ENCODE measurements around the gene MACF1. TPM values are rescaled to one million over a fixed set of nuclear protein-coding genes. Genes with fewer than 3 reads are reported as not detected.

The MACF1 gene
- total and polyA plus RNA-seq, 2 of the 13 experiments (the other 11 are each of a cell fraction or from before 2014, with no cell fraction given): 36.7 to 65.4 TPM

GRCh38 chr1:39491146-39491921, 286.8 kb downstream of the MACF1 start, which contains the start of gene BMP8A:
BMP8A (plus strand) TSS chr1:39491636; CDS start chr1:39491992, 356 bp downstream.
- peak within 1 kb of the TSS; percentile 34 for H3K9ac ChIP-seq (ENCODE audit: insufficient read depth, low read depth, low read length)
- in situ Hi-C loops (cut with HindIII; ENCODE audit: extremely low pct_ligation_motif_present, low pct_unique_long_range_greater_than_20kb) (no loop called here), intact Hi-C loops (cut with micrococcal nuclease; ENCODE audit: unreplicated experiment) (no loop called here)
- H3K4me1 ChIP-seq (ENCODE audit: insufficient read depth, low read length): peaks cover 12% of the 10 kb centered on the region; the same call in 1 of the 2 replicates
- peak within 1 kb of the TSS; percentile 87 for H3K4me2 ChIP-seq (ENCODE audit: low read depth, low read length)
- H3K79me2 ChIP-seq (ENCODE audit: insufficient read depth, low read length): no peaks in the 10 kb centered on the region
- peaks cover 5 to 30% of the 10 kb centered on the region in 2 experiments; a peak in 4 of 5 replicates for H3K27me3 ChIP-seq (ENCODE audit: control insufficient read depth in 1 of 2, insufficient read depth in 2 of 2, low read length in 2 of 2)
- FAIRE-seq: no peak
- ATAC-seq: peak; percentile 82
- peak; percentile 32 for DNase-seq (ENCODE audit: low spot score)
- no peak within 1 kb of the TSS for H3K27ac ChIP-seq (ENCODE audit: extremely low read length, insufficient read depth, low read length)
- no CpG with 5 or more reads among the region's 112 CpGs for WGBS (ENCODE audit: low lambda C conversion rate)
- no TSS peak for BruUV-seq (replicated peaks)
- no peak within 1 kb of the TSS for H2AFZ ChIP-seq (ENCODE audit: low read length)
- H3K4me3 ChIP-seq (replicated peaks in 1 of 3; ENCODE audit: insufficient read depth in 1 of 3, low read depth in 2 of 3, low read length in 3 of 3): peak within 1 kb of the TSS; percentile 16 to 66 (median 58); a peak in 5 of 6 replicates
- H3K9me3 ChIP-seq (ENCODE audit: low read length): no peaks in the 10 kb centered on the region
- ChIA-PET CTCF (ENCODE audit: low intra/inter-chr PET ratio, low total read pairs) (no interaction called here), POLR2A (interaction anchor here (0.6 kb wide), 1 partner anchor 15 kb away, joined by 3 read pairs; no protein-coding TSS in a partner anchor)
- H4K20me1 ChIP-seq (ENCODE audit: insufficient read depth, low read length): no peaks in the 10 kb centered on the region
- peaks cover 4% of the 10 kb centered on the region in 2 experiments; a peak in 3 of 5 replicates for H3K36me3 ChIP-seq (replicated peaks in 1 of 2; ENCODE audit: control insufficient read depth in 1 of 2, insufficient read depth in 2 of 2, low read length in 2 of 2)
- TF ChIP-seq, protein P1, sequence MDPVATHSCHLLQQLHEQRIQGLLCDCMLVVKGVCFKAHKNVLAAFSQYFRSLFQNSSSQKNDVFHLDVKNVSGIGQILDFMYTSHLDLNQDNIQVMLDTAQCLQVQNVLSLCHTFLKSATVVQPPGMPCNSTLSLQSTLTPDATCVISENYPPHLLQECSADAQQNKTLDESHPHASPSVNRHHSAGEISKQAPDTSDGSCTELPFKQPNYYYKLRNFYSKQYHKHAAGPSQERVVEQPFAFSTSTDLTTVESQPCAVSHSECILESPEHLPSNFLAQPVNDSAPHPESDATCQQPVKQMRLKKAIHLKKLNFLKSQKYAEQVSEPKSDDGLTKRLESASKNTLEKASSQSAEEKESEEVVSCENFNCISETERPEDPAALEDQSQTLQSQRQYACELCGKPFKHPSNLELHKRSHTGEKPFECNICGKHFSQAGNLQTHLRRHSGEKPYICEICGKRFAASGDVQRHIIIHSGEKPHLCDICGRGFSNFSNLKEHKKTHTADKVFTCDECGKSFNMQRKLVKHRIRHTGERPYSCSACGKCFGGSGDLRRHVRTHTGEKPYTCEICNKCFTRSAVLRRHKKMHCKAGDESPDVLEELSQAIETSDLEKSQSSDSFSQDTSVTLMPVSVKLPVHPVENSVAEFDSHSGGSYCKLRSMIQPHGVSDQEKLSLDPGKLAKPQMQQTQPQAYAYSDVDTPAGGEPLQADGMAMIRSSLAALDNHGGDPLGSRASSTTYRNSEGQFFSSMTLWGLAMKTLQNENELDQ (CRISPR knock-in tag; IDR thresholded peaks at IDR 0.05; ENCODE audit: borderline replicate concordance): no peak
- TF ChIP-seq CBX1 (IDR thresholded peaks at IDR 0.05; ENCODE audit: low read depth) (no peak), ETV5 (CRISPR knock-in tag; IDR thresholded peaks at IDR 0.05; ENCODE audit: borderline replicate concordance) (no peak), KLF12 (CRISPR knock-in tag; IDR thresholded peaks at IDR 0.05; ENCODE audit: borderline replicate concordance) (no peak), ATF7-NPFF (CRISPR knock-in tag; IDR thresholded peaks at IDR 0.05; ENCODE audit: low read depth) (peak; percentile 66; the same call in 1 of the 2 replicates), FOXA3 (CRISPR knock-in tag; IDR thresholded peaks at IDR 0.05) (no peak), THRA (CRISPR knock-in tag; IDR thresholded peaks at IDR 0.05; ENCODE audit: borderline replicate concordance) (no peak), ARHGAP35 (CRISPR knock-in tag; IDR thresholded peaks at IDR 0.05; ENCODE audit: borderline replicate concordance) (no peak), ZNF543 (CRISPR knock-in tag; IDR thresholded peaks at IDR 0.05) (no peak), MEIS2 (CRISPR knock-in tag; IDR thresholded peaks at IDR 0.05) (no peak), TRIM24 (CRISPR knock-in tag; IDR thresholded peaks at IDR 0.05) (no peak), MAFG (CRISPR knock-in tag; IDR thresholded peaks at IDR 0.05) (no peak), NFRKB (IDR thresholded peaks at IDR 0.05) (no peak), ARNT (IDR thresholded peaks at IDR 0.05) (no peak), SRSF1 (optimal IDR thresholded peaks at IDR 0.05; ENCODE audit: low read depth, low read length) (no peak), RARG (CRISPR knock-in tag; IDR thresholded peaks at IDR 0.05; ENCODE audit: low read depth) (no peak), ZKSCAN8 (CRISPR knock-in tag; IDR thresholded peaks at IDR 0.05; ENCODE audit: borderline replicate concordance) (no peak)
- TF ChIP-seq, protein P2, sequence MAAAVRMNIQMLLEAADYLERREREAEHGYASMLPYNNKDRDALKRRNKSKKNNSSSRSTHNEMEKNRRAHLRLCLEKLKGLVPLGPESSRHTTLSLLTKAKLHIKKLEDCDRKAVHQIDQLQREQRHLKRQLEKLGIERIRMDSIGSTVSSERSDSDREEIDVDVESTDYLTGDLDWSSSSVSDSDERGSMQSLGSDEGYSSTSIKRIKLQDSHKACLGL (CRISPR knock-in tag; IDR thresholded peaks at IDR 0.05): no peak
- TF ChIP-seq, protein P3, sequence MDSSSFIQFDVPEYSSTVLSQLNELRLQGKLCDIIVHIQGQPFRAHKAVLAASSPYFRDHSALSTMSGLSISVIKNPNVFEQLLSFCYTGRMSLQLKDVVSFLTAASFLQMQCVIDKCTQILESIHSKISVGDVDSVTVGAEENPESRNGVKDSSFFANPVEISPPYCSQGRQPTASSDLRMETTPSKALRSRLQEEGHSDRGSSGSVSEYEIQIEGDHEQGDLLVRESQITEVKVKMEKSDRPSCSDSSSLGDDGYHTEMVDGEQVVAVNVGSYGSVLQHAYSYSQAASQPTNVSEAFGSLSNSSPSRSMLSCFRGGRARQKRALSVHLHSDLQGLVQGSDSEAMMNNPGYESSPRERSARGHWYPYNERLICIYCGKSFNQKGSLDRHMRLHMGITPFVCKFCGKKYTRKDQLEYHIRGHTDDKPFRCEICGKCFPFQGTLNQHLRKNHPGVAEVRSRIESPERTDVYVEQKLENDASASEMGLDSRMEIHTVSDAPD (CRISPR knock-in tag; IDR thresholded peaks at IDR 0.05): no peak

All from HepG2 (cell line).